GM23248 (cell line): ENCODE measurements around the gene NARF. TPM values are rescaled to one million over a fixed set of nuclear protein-coding genes. Genes with fewer than 3 reads are reported as not detected.

ENCODE experiments used
- DNase-seq: peaks from one replicate; pipeline ENCODE4 v3.0.0-alpha.2; 2015
- H2AFZ ChIP-seq: fragments of 200-600 bp; sonication (generic); 2 replicates; pipeline ENCODE4 v1.6.1; 2016; ENCODE audit warnings: antibody characterized with exemption
- H3F3A ChIP-seq: fragments of 200-600 bp; sonication (generic); 2 replicates; pipeline ENCODE4 v1.6.1; 2016; ENCODE audit warnings: mild to moderate bottlenecking, antibody characterized with exemption, mixed run types; ENCODE audit not compliant: insufficient read depth
- H3K27ac ChIP-seq: fragments of 200-600 bp; sonication (generic); 2 replicates; pipeline ENCODE4 v1.5.1; 2016; ENCODE audit warnings: mild to moderate bottlenecking
- H3K27me3 ChIP-seq: fragments of 200-600 bp; sonication (generic); replicated peaks from 2 replicates; pipeline ENCODE4 v1.6.1; 2016; ENCODE audit warnings: mild to moderate bottlenecking; ENCODE audit not compliant: insufficient read depth
- H3K36me3 ChIP-seq: fragments of 200-600 bp; sonication (generic); 2 replicates; pipeline ENCODE4 v1.6.1; 2016; ENCODE audit warnings: low read depth, mild to moderate bottlenecking
- H3K4me1 ChIP-seq: fragments of 200-600 bp; sonication (generic); 2 replicates; pipeline ENCODE4 v1.6.1; 2016; ENCODE audit warnings: mild to moderate bottlenecking; ENCODE audit not compliant: insufficient read depth
- H3K4me2 ChIP-seq: fragments of 200-600 bp; sonication (generic); one replicate; pipeline ENCODE4 v1.6.1; 2016; ENCODE audit warnings: mild to moderate bottlenecking; ENCODE audit not compliant: unreplicated experiment
- H3K4me3 ChIP-seq: fragments of 200-600 bp; sonication (generic); 2 replicates; pipeline ENCODE4 v1.5.1; 2016; ENCODE audit warnings: mild to moderate bottlenecking
- H3K79me2 ChIP-seq: fragments of 200-600 bp; sonication (generic); 2 replicates; pipeline ENCODE4 v1.6.1; 2016; ENCODE audit warnings: mild to moderate bottlenecking; ENCODE audit not compliant: insufficient read depth
- H3K9ac ChIP-seq: fragments of 200-600 bp; sonication (generic); 2 replicates; pipeline ENCODE4 v1.6.1; 2016; ENCODE audit warnings: mild to moderate bottlenecking
- H3K9me2 ChIP-seq: fragments of 200-600 bp; sonication (generic); 2 replicates; pipeline ENCODE4 v1.6.1; 2016; ENCODE audit warnings: mixed run types, mild to moderate bottlenecking, moderate library complexity; ENCODE audit not compliant: insufficient read depth
- H3K9me3 ChIP-seq: fragments of 200-600 bp; sonication (generic); one replicate; pipeline ENCODE4 v1.6.1; 2017; ENCODE audit warnings: low read depth
- H4K20me1 ChIP-seq: fragments of 200-600 bp; sonication (generic); 2 replicates; pipeline ENCODE4 v1.6.0; 2016; ENCODE audit not compliant: insufficient read depth
- EZH2 ChIP-seq: fragments of 200-600 bp; sonication (generic); IDR thresholded peaks from 2 replicates; pipeline ENCODE4 v1.6.1; 2018; ENCODE audit warnings: antibody characterized with exemption, mild to moderate bottlenecking; ENCODE audit not compliant: insufficient read depth, poor library complexity, severe bottlenecking
- EZH2phosphoT487 ChIP-seq: fragments of 200-600 bp; sonication (generic); IDR thresholded peaks from 2 replicates; pipeline ENCODE4 v1.6.1; 2018; ENCODE audit warnings: antibody characterized with exemption, moderate library complexity, mild to moderate bottlenecking, low read depth; ENCODE audit not compliant: insufficient read depth
- WGBS, 2 experiments: methylation state at CpG; one replicate each; pipeline ENCODE4 v1.1.6; 2015 to 2017; ENCODE audit warnings: low lambda C conversion rate in 2 of 2, low coverage in 1 of 2; ENCODE audit errors: missing lambda C conversion rate in 2 of 2; 5-methylcytosine and 5-hydroxymethylcytosine counted together
- in situ Hi-C: fragments of 300-500 bp; cut with MboI; formaldehyde crosslinking; loops from 2 replicates; pipeline ENCODE4 v1.15.0; 2020
- polyA plus RNA-seq: library from polyadenylated mRNA; unstranded; fragments of >200 nt; fragmentation: Nextera tagmentation; extraction: Ambion mirVana; gene quantifications from 2 replicates; pipeline ENCODE4 v1.2.1, GENCODE V29; 2016
- total RNA-seq: library from RNA; depleted of rRNA; stranded (reverse); fragments of >200 nt; shearing (Covaris generic); gene quantifications from 2 replicates; pipeline ENCODE4 v1.2.3, GENCODE V29; 2014

NARF gene
- total and polyA plus RNA-seq, 2 experiments from 2014 or later, result 55.2 to 70.2 TPM

DNA sequence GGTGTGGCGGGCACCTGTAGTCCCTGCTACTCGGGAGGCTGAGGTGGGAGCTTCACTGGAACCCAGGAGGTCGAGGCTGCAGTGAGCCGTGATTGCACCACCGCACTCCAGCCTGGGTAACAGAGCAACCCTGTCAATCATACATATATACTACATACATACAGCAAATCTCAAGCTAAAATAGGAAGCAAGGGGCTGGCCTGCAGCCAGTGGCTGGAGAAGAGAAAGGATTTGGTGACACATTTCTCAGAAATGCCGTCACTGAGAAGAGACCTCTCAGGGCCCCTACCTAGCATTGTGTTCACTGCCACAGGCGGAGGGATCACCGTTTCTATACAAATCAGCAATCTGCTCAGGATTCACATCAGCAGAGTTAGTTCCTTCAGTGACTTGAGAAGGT is 16.9 kb downstream of the NARF start:
- Histone ChIP-seq H3K4me1 (no peaks in the 10 kb centered on the region), H3K27ac (no peak overlapping the region), H3K79me2 (no peaks in the 10 kb centered on the region), H3K9ac (no peak overlapping the region), H3K36me3 (peaks cover 12% of the 10 kb centered on the region; the same call in 1 of the 2 replicates), H3K27me3 (no peaks in the 10 kb centered on the region), H3K4me2 (no peak overlapping the region), H3K4me3 (no peak overlapping the region), H4K20me1 (no peaks in the 10 kb centered on the region), H3K9me3 (no peaks in the 10 kb centered on the region), H3K9me2 (no peaks in the 10 kb centered on the region), H2AFZ (no peak overlapping the region), H3F3A (no peaks in the 10 kb centered on the region)
- 73 to 84% methylated on average over 8 of the region's 8 CpGs for WGBS, 2 experiments
- no peak for TF ChIP-seq EZH2
- no peak for TF ChIP-seq EZH2phosphoT487
- DNase-seq, result no peak
- in situ Hi-C loops, result no loop called here

DNA sequence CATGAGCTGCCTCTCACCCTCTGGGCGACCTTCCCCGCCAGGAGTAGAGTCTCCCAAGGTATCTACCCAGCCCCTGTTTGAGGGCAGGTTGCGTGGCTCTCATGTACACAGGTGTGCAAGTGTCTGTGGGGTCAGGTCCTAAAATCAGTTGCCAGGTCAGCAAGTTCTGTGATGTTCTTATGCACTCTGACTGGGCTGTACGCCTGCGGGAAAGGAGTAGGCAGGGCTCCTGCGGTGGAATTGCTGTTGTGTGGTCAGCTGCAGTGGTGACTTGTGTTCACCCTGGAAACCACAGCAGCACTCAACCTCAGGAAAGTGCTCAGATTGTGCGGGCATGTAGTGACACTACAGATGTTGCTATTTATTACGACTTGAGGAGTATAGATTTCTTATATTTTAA is 19.4 kb downstream of the NARF start:
- no peak overlapping the region for H3K4me2 ChIP-seq
- H3K4me1 ChIP-seq, result no peaks in the 10 kb centered on the region
- TF ChIP-seq EZH2, result no peak
- no peak for TF ChIP-seq EZH2phosphoT487
- no peak overlapping the region for H3K9ac ChIP-seq
- H3K9me2 ChIP-seq, result no peaks in the 10 kb centered on the region
- H3K27ac ChIP-seq, result no peak overlapping the region
- 92 to 95% methylated on average over 8 of the region's 8 CpGs for WGBS, 2 experiments
- no peaks in the 10 kb centered on the region for H3K79me2 ChIP-seq
- DNase-seq, result no peak
- no peak overlapping the region for H2AFZ ChIP-seq
- no peaks in the 10 kb centered on the region for H3F3A ChIP-seq
- H4K20me1 ChIP-seq, result no peaks in the 10 kb centered on the region
- H3K27me3 ChIP-seq, result no peaks in the 10 kb centered on the region
- H3K9me3 ChIP-seq, result no peaks in the 10 kb centered on the region
- peaks cover 12% of the 10 kb centered on the region; the same call in 1 of the 2 replicates for H3K36me3 ChIP-seq
- in situ Hi-C loops, result no loop called here
- no peak overlapping the region for H3K4me3 ChIP-seq

DNA sequence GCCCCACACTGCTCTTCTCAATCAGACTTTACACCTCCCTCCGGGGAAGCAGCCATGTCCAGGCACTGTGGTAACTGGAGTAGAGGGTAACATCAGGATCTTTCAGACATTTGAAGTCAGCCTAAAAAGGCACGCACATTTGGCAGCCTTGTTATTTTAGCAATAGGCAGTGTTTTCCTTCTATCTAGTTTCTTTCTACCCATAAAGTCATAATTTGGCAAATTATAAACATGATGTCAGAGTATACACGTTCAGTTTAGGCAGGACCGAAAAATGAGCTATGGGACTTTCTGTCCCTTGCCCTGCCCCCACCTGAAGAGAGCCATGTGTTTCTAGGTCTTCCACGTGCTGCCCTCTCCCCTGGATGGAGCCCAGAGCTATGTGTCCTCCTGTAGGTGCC is 21.1 kb downstream of the NARF start:
- WGBS, 2 experiments, result 49 to 50% methylated on average over 5 of the region's 5 CpGs
- in situ Hi-C loops, result no loop called here
- H3K36me3 ChIP-seq, result peaks cover 6% of the 10 kb centered on the region; the same call in 1 of the 2 replicates

DNA sequence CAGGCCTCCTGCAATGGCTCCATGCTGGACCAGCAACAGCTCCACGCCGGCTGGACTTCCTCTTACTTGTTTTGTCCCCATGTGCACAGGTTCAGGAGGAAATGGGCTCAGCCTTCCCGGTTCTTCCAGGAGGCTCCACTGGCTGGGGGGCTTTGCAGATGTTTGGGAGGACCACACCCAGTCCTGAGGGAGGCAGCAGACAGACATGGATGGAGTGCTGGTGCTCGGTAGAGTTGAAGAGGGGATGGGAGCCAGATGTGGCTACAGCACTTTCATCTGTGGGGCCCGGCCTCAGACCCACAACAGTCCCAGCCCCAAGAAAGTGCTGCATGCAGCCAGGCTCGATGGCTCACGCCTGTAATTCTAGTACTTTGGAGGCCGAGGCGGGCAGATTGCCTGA is 21.8 kb downstream of the NARF start:
- H3K4me3 ChIP-seq, result no peak overlapping the region
- no peak overlapping the region for H2AFZ ChIP-seq
- DNase-seq, result no peak
- H3K9me3 ChIP-seq, result no peaks in the 10 kb centered on the region
- H3K4me2 ChIP-seq, result no peak overlapping the region
- TF ChIP-seq EZH2 (no peak), EZH2phosphoT487 (no peak)
- no peaks in the 10 kb centered on the region for H4K20me1 ChIP-seq
- H3K27ac ChIP-seq, result no peak overlapping the region
- no peaks in the 10 kb centered on the region for H3F3A ChIP-seq
- peaks cover 11% of the 10 kb centered on the region; the same call in 1 of the 2 replicates for H3K36me3 ChIP-seq
- H3K9ac ChIP-seq, result no peak overlapping the region
- in situ Hi-C loops, result no loop called here
- H3K79me2 ChIP-seq, result no peaks in the 10 kb centered on the region
- no peaks in the 10 kb centered on the region for H3K27me3 ChIP-seq
- H3K9me2 ChIP-seq, result no peaks in the 10 kb centered on the region
- 46 to 59% methylated on average over 9 of the region's 9 CpGs for WGBS, 2 experiments
- no peaks in the 10 kb centered on the region for H3K4me1 ChIP-seq

More for the DNA sequence above, 21.1 kb downstream of the NARF start:
- Histone ChIP-seq H3K4me3 (no peak overlapping the region), H3F3A (no peaks in the 10 kb centered on the region), H2AFZ (no peak overlapping the region), H3K79me2 (no peaks in the 10 kb centered on the region), H3K9ac (no peak overlapping the region), H3K4me2 (no peak overlapping the region), H3K9me3 (no peaks in the 10 kb centered on the region), H3K4me1 (no peaks in the 10 kb centered on the region), H3K27ac (no peak overlapping the region), H3K27me3 (no peaks in the 10 kb centered on the region), H3K9me2 (no peaks in the 10 kb centered on the region), H4K20me1 (no peaks in the 10 kb centered on the region)
- no peak for DNase-seq
- TF ChIP-seq EZH2phosphoT487, result no peak
- TF ChIP-seq EZH2, result no peak

DNA sequence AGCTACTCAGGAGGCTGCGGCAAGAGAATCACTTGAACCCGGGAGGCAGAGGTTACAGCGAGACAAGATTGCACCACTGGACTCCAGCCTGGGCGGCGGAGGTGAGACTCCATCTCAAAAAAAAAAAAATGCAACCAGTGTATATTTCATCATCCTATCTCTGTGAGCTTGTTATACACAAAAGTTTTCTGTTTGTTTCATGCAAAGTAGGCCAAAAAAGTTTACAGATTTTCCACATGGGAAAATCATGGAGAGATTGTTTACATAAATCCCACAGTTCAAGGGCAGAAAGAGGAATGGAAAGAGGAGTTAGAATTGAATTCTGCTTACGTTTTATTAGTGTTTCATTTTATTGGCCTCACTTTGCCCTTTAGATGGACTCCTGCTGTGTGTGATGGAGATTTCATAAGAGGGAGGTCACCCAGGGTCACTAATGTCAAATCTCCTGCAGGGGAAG is 24.7 kb downstream of the NARF start:
- H3K79me2 ChIP-seq, result no peaks in the 10 kb centered on the region
- peaks cover 11% of the 10 kb centered on the region; the same call in 1 of the 2 replicates for H3K36me3 ChIP-seq
- H3K4me2 ChIP-seq, result no peak overlapping the region
- H3K27me3 ChIP-seq, result no peaks in the 10 kb centered on the region
- H3K9me2 ChIP-seq, result no peaks in the 10 kb centered on the region
- no peaks in the 10 kb centered on the region for H3K4me1 ChIP-seq
- H3F3A ChIP-seq, result peaks cover 2% of the 10 kb centered on the region; the same call in 1 of the 2 replicates
- H3K4me3 ChIP-seq, result no peak overlapping the region
- H3K27ac ChIP-seq, result no peak overlapping the region
- WGBS, 2 experiments, result 96 to 99% methylated on average over 6 of the region's 6 CpGs
- H4K20me1 ChIP-seq, result no peaks in the 10 kb centered on the region
- H3K9me3 ChIP-seq, result no peaks in the 10 kb centered on the region
- no peak overlapping the region for H2AFZ ChIP-seq
- in situ Hi-C loops, result no loop called here
- no peak for DNase-seq
- no peak overlapping the region for H3K9ac ChIP-seq
- TF ChIP-seq EZH2 (no peak), EZH2phosphoT487 (no peak)
